SU-DHL-6 (cell line): ENCODE results near the gene HCAR2.
"Not testable (repeated sequence)": the region's sequence is repeated elsewhere in the genome, so short reads cannot be mapped to it uniquely, and the experiment has no call there.

Experiments used
- H2AFZ ChIP-seq: fragments of 200-600 bp; sonication (generic); 2 replicates; pipeline ENCODE4 v1.6.1; 2014; ENCODE audit warnings: low read depth, mild to moderate bottlenecking, moderate library complexity, mixed read lengths, antibody characterized with exemption, low read length; ENCODE audit not compliant: severe bottlenecking
- H3F3A ChIP-seq: fragments of 200-600 bp; shearing (Covaris generic); 2 replicates; pipeline ENCODE4 v1.6.0; 2016; ENCODE audit warnings: antibody characterized with exemption, mild to moderate bottlenecking; ENCODE audit not compliant: insufficient read depth
- H3K27ac ChIP-seq: fragments of 200-600 bp; sonication (generic); 2 replicates; pipeline ENCODE4 v1.5.1; 2016; ENCODE audit warnings: low read depth, mild to moderate bottlenecking, low read length, moderate library complexity, mixed read lengths
- H3K27me3 ChIP-seq: fragments of 200-600 bp; sonication (generic), shearing (Covaris generic); 2 replicates; pipeline ENCODE4 v1.6.0; 2014; ENCODE audit warnings: mild to moderate bottlenecking, low read length
- H3K36me3 ChIP-seq: fragments of 200-600 bp; sonication (generic); 2 replicates; pipeline ENCODE4 v1.6.1; 2014; ENCODE audit warnings: mild to moderate bottlenecking, low read length, mixed read lengths
- H3K4me2 ChIP-seq: fragments of 300-600, 200-600 bp; shearing (Covaris generic), sonication (generic); 2 replicates; pipeline ENCODE4 v1.6.0; 2014; ENCODE audit warnings: low read length, low read depth, mild to moderate bottlenecking; ENCODE audit not compliant: poor library complexity, severe bottlenecking
- H3K4me3 ChIP-seq: fragments of 200-600 bp; sonication (generic); 2 replicates; pipeline ENCODE4 v1.5.1; 2014; ENCODE audit warnings: antibody characterized with exemption, low read length, mild to moderate bottlenecking, mixed read lengths; ENCODE audit not compliant: insufficient read depth, poor library complexity, severe bottlenecking
- H3K79me2 ChIP-seq: fragments of 200-600 bp; sonication (generic); 2 replicates; pipeline ENCODE4 v1.6.1; 2014; ENCODE audit warnings: mild to moderate bottlenecking, low read length, moderate library complexity; ENCODE audit not compliant: insufficient read depth
- H3K9ac ChIP-seq: fragments of 200-600 bp; sonication (generic); 2 replicates; pipeline ENCODE4 v1.7.0; 2014; ENCODE audit warnings: mild to moderate bottlenecking, low read length
- H3K9me2 ChIP-seq: fragments of 200-600 bp; sonication (generic); replicated peaks from 2 replicates; pipeline ENCODE4 v1.6.1; 2014; ENCODE audit warnings: low read length; ENCODE audit not compliant: insufficient read depth
- H3K9me3 ChIP-seq: fragments of 200-600 bp; sonication (generic); 2 replicates; pipeline ENCODE4 v1.6.1; 2014; ENCODE audit warnings: low read length, mixed read lengths; ENCODE audit not compliant: insufficient read depth
- H4K20me1 ChIP-seq: fragments of 200-600 bp; sonication (generic); 2 replicates; pipeline ENCODE4 v1.6.1; 2014; ENCODE audit warnings: low read depth, mild to moderate bottlenecking, antibody characterized with exemption, low read length, moderate library complexity, mixed read lengths
- CTCF ChIP-seq: fragments of 200-600 bp; sonication (generic); IDR thresholded peaks from one replicate; pipeline ENCODE4 v1.5.1; 2017; ENCODE audit warnings: antibody characterized with exemption, mild to moderate bottlenecking, low read length, moderate library complexity; ENCODE audit not compliant: insufficient read depth, poor library complexity, severe bottlenecking
- EZH2phosphoT487 ChIP-seq: fragments of 200-600 bp; sonication (generic), shearing (Covaris generic); conservative IDR thresholded peaks from 2 replicates; pipeline ENCODE4 v1.6.1; 2018; ENCODE audit warnings: mild to moderate bottlenecking, antibody characterized with exemption, low read length, moderate library complexity, mixed read lengths

HCAR2 gene

GRCh38 chr12:122656298-122656697 is 46.9 kb downstream of the HCAR2 start:
- no peaks in the 10 kb centered on the region for H3F3A ChIP-seq
- no peak for TF ChIP-seq EZH2phosphoT487
- no peak for TF ChIP-seq CTCF
- H2AFZ ChIP-seq: no peak overlapping the region

GRCh38 chr12:122653291-122653690 is 49.9 kb downstream of the HCAR2 start:
- H3K9ac ChIP-seq, H3K9me3 ChIP-seq, H4K20me1 ChIP-seq, H3K4me2 ChIP-seq, H3K9me2 ChIP-seq, H3K36me3 ChIP-seq, H3K79me2 ChIP-seq, H2AFZ ChIP-seq, H3K27ac ChIP-seq, H3F3A ChIP-seq, H3K27me3 ChIP-seq, H3K4me3 ChIP-seq: not testable (repeated sequence)

More at GRCh38 chr12:122656298-122656697, 46.9 kb downstream of the HCAR2 start:
- Histone ChIP-seq H3K9me3 (no peaks in the 10 kb centered on the region), H3K9ac (no peak overlapping the region), H3K4me3 (no peak overlapping the region), H3K9me2 (no peaks in the 10 kb centered on the region), H3K36me3 (no peaks in the 10 kb centered on the region), H4K20me1 (no peaks in the 10 kb centered on the region), H3K27me3 (no peaks in the 10 kb centered on the region), H3K79me2 (no peaks in the 10 kb centered on the region), H3K4me2 (no peak overlapping the region), H3K27ac (no peak overlapping the region)

GRCh38 chr12:122651520-122652224 is 51.5 kb downstream of the HCAR2 start:
- Histone ChIP-seq H3K4me3 (no peak overlapping the region), H4K20me1 (no peaks in the 10 kb centered on the region), H3K4me2 (no peak overlapping the region), H3K9me2 (no peaks in the 10 kb centered on the region), H3K27me3 (no peaks in the 10 kb centered on the region), H3F3A (no peaks in the 10 kb centered on the region), H3K9me3 (no peaks in the 10 kb centered on the region), H3K9ac (no peak overlapping the region), H2AFZ (no peak overlapping the region), H3K27ac (no peak overlapping the region), H3K36me3 (no peaks in the 10 kb centered on the region), H3K79me2 (no peaks in the 10 kb centered on the region)
- TF ChIP-seq CTCF (no peak), EZH2phosphoT487 (no peak)
